GM12892 (cell line): ENCODE measurements around the gene NDRG2.

Experiments
- POLR2A ChIP-seq: IDR thresholded peaks from 2 replicates; pipeline ENCODE4 v1.6.1; 2011; ENCODE audit warnings: low read depth, low read length, control low read depth
- POLR2AphosphoS5 ChIP-seq: IDR thresholded peaks from 2 replicates; pipeline ENCODE4 v1.6.1; 2011; ENCODE audit warnings: low read depth, low read length, control low read depth
- TAF1 ChIP-seq: IDR thresholded peaks from 2 replicates; pipeline ENCODE4 v1.6.1; 2011; ENCODE audit warnings: low read depth, mild to moderate bottlenecking, control low read depth, low read length, borderline replicate concordance

DNA sequence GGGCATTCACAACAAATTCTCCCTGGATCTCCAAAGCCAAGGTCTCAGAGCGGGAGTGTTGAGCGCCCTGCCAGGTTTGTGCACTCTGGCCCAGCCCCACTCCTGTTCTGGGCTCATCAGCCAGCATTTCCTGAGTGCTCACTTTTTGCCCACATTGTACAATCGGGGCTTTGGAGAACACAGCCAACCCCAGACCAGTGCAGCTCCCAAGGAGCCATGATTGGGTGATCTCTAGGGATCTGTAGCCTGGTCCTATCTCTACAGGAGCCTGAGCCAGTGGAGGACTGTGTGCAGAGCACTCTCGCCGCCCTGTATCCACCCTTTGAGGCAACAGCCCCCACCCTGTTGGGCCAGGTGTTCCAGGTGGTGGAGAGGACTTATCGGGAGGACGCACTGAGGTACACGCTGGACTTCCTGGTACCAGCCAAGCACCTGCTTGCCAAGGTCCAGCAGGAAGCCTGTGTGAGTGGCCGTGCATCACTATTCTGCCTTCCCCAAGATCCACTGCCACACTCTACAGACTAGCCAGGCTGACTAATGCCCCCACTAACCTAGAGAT is 48.0 kb upstream of the NDRG2 start:
- TF ChIP-seq POLR2AphosphoS5 (no peak), TAF1 (no peak), POLR2A (no peak)
